ENCODE results near the gene PRKCE.

DNA sequence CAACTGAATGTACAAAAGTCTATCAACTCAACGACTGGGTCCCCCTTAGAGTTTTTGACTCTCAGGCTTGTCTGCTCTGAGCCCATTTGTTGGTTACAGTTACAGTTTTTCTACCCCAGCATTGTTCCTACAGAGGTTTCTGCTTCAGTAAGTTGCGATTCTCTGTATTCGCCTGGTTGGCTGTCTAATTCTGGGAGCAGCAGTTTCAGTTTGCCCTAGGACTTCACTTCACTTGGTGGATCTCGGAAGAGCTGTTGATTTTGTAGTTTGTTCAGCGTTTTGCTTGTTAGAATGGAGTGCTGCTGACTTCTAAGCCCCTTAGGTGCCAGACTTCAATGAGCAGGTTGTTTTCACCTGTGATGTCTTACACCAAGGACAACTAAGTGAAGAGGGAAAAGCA is 349.2 kb downstream of the PRKCE start:
- TF ChIP-seq EZH2 (IDR thresholded peaks at IDR 0.05; ENCODE audit: borderline replicate concordance, insufficient read depth, low read depth, low read length, poor library complexity, severe bottlenecking) (no peak), CTCF (IDR thresholded peaks at IDR 0.05) (no peak)
